ENCODE data around the gene TRAPPC10.

TRAPPC10 gene

DNA sequence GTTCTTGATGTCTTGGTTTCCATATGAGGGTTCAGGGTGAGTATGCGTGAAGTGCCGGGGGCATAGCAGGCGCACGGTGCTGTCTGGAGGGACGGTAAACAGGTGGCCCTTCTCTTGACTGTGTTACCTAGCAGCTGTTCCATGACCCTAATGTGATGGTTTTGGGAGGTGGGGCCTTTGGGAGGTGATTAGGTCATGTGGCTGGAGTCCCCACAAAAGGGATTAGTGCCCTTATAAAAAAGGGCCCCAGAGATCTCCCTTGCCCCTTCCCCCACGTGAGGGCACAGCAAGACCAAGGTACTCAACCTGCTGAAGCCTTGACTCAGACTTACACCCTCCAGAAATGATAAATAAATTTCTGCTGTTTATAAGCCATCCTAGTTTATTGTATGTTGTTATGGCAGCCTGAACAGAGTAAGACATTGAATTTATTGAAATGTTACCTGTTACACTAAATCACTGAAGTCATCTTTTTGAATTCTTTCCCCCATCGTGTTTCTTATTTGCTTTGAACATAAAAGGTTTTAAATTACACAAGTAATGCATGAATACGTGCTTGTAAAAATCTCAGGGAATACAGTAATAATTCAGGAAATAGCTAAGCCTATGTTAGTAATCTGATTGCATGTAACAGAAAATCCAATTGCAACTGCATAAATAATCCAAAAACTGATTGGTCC is 15.6 kb downstream of the TRAPPC10 start:
- peak overlapping the region; percentile 77 for H3K27ac Mint-ChIP-seq
- peaks cover 56% of the 10 kb centered on the region for H3K4me1 Mint-ChIP-seq
- H3K9me3 Mint-ChIP-seq = no peaks in the 10 kb centered on the region
- DNase-seq (ENCODE audit: low spot score in 2 of 2) (no peak), ATAC-seq (no peak)
- H3K36me3 Mint-ChIP-seq = peaks cover 40% of the 10 kb centered on the region
- no peak overlapping the region for H3K4me3 Mint-ChIP-seq

- Mint-ChIP-seq H3K4me1 (peaks cover 54% of the 10 kb centered on the region), H3K9me3 (no peaks in the 10 kb centered on the region), H3K27ac (peak overlapping the region; percentile 77), H3K36me3 (peaks cover 40% of the 10 kb centered on the region), H3K4me3 (no peak overlapping the region)
- no peak for DNase-seq (ENCODE audit: low spot score in 2 of 2)
- ATAC-seq = no peak
These were observed 16.2 kb downstream of the TRAPPC10 start for GRCh38 chr21:44028287-44028659.

GRCh38 chr21:44029460-44030087 is 17.5 kb downstream of the TRAPPC10 start:
- no peak overlapping the region for H3K4me3 Mint-ChIP-seq
- H3K27ac Mint-ChIP-seq = peak overlapping the region; percentile 53
- ATAC-seq = no peak

DNA sequence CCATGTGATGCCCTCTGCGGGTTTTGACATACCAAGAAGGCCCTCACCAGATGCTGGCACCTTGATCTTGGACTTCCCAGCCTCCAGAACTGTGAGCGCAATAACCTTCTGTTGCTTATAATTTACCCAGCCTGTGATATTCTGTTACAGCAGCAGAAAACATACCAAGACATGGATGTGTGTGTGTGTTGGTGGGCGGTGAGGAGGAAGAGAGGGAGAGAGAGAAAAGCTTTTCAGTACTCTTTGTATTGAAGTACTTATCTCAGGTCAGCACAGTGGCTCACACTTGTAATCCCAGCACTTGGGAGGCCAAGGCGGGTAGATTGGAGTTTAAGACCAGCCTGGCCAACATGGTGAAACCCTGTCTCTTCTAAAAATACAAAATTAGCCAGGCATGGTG is 23.1 kb downstream of the TRAPPC10 start:
- H3K27ac Mint-ChIP-seq = peak overlapping the region; percentile 62
- ATAC-seq = no peak
- DNase-seq (ENCODE audit: low spot score in 2 of 2) = no peak

More at GRCh38 chr21:44029460-44030087, 17.5 kb downstream of the TRAPPC10 start:
- Mint-ChIP-seq H3K36me3 (peaks cover 51% of the 10 kb centered on the region), H3K4me1 (peaks cover 51% of the 10 kb centered on the region), H3K9me3 (no peaks in the 10 kb centered on the region)
- DNase-seq (ENCODE audit: low spot score in 2 of 2) = no peak

GRCh38 chr21:44038063-44038462 is 26.0 kb downstream of the TRAPPC10 start:
- no peak overlapping the region for H3K4me3 Mint-ChIP-seq
- no peaks in the 10 kb centered on the region for H3K9me3 Mint-ChIP-seq
- ATAC-seq (no peak), DNase-seq (ENCODE audit: low spot score in 2 of 2) (no peak)
- peak overlapping the region; percentile 61 for H3K27ac Mint-ChIP-seq
- H3K36me3 Mint-ChIP-seq = peaks cover 96% of the 10 kb centered on the region
- H3K4me1 Mint-ChIP-seq = peaks cover 17% of the 10 kb centered on the region

More for the DNA sequence above, 23.1 kb downstream of the TRAPPC10 start:
- no peak overlapping the region for H3K4me3 Mint-ChIP-seq
- H3K4me1 Mint-ChIP-seq = peaks cover 23% of the 10 kb centered on the region
- H3K9me3 Mint-ChIP-seq = no peaks in the 10 kb centered on the region
- peaks cover 90% of the 10 kb centered on the region for H3K36me3 Mint-ChIP-seq

GRCh38 chr21:44039828-44040227 is 27.7 kb downstream of the TRAPPC10 start:
- ATAC-seq (peak; percentile 72), DNase-seq (ENCODE audit: low spot score in 2 of 2) (no peak)
- peaks cover 17% of the 10 kb centered on the region for H3K4me1 Mint-ChIP-seq
- H3K4me3 Mint-ChIP-seq = no peak overlapping the region
- H3K9me3 Mint-ChIP-seq = no peaks in the 10 kb centered on the region
- H3K27ac Mint-ChIP-seq = peak overlapping the region; percentile 9
- peaks cover 97% of the 10 kb centered on the region for H3K36me3 Mint-ChIP-seq

DNA sequence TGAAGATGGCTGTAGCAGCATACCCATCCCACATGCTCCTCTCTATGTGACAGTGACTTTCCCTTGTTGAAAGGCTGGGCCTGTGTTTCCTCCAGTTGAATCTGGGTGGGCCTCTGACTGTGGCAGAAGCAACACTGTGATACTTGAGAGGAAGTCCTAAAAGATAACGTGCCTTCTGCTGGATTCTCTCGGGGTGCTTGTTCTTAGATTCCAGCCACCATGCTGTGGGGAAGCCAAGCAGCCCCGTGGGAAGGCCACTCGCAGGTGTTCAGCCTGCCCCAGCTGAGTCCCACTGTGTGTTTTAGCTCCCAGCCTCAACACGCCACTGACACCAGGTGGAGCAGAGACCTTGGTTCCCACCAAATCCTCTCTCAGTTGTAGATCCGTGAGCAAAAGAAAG is 31.5 kb downstream of the TRAPPC10 start:
- Mint-ChIP-seq H3K4me1 (peaks cover 18% of the 10 kb centered on the region), H3K27ac (peak overlapping the region; percentile 74), H3K4me3 (no peak overlapping the region), H3K9me3 (no peaks in the 10 kb centered on the region), H3K36me3 (peaks cover 94% of the 10 kb centered on the region)
- ATAC-seq (no peak), DNase-seq (ENCODE audit: low spot score in 2 of 2) (no peak)

DNA sequence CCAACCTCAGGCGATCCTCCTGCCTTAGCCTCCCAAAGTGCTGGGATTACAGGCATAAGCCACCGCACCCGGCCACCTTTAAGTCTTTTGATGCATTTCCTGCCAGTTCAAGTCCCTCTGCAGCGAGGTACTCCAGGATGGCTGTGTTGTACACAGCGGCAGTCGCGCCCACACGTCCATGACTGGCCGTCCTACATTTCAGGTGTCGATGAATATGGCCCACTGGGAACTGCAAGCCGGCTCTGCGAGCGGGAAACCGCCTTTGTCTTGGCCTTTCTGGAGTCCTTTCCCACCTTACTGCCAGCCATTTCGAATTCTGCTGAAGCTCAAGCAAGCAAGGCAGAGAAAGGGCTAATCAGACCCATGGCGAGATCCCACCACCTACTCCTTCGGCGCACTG is 34.6 kb downstream of the TRAPPC10 start:
- Mint-ChIP-seq H3K9me3 (no peaks in the 10 kb centered on the region), H3K4me3 (no peak overlapping the region), H3K27ac (no peak overlapping the region), H3K4me1 (peaks cover 31% of the 10 kb centered on the region), H3K36me3 (peaks cover 76% of the 10 kb centered on the region)
- ATAC-seq = no peak
- DNase-seq (ENCODE audit: low spot score in 2 of 2) = no peak

DNA sequence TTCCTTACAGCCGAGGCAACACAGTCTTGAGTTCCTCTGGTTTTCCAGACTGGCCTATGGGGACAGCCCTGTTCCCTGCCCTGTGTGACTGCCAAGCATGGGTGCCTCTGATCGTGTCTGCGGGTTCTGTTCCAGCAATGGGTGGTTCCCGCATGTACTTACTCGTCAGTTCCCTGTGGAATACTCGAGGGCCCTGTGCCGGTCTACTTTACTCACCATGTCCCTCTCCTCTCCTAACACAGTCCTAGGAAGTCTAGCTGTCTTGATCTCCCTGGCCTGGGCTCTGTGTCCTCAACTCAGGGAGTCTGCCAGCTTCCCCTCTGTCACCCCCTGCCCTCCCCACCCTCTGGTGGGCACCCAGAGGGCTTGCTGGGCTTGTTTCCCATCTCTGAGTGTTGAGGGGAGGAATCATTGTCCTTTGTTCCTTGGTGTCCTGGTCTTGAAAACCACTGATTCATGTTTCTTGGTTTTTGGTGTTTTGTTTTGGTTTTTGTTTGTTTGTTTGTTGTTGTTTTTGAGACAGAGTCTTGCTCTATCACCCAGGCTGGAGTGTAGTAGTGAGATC is 36.0 kb downstream of the TRAPPC10 start:
- ATAC-seq (no peak), DNase-seq (ENCODE audit: low spot score in 2 of 2) (no peak)
- Mint-ChIP-seq H3K36me3 (peaks cover 78% of the 10 kb centered on the region), H3K4me1 (peaks cover 36% of the 10 kb centered on the region), H3K9me3 (no peaks in the 10 kb centered on the region), H3K4me3 (no peak overlapping the region), H3K27ac (peak overlapping the region; percentile 54)

GRCh38 chr21:44049182-44049581 is 37.1 kb downstream of the TRAPPC10 start:
- Mint-ChIP-seq H3K4me1 (peaks cover 31% of the 10 kb centered on the region), H3K4me3 (no peak overlapping the region)

GRCh38 chr21:44049606-44050005 is 37.5 kb downstream of the TRAPPC10 start:
- DNase-seq (ENCODE audit: low spot score in 2 of 2) (no peak), ATAC-seq (no peak)
- no peaks in the 10 kb centered on the region for H3K9me3 Mint-ChIP-seq
- peak overlapping the region; percentile 95 for H3K27ac Mint-ChIP-seq
- H3K4me3 Mint-ChIP-seq = no peak overlapping the region
- H3K36me3 Mint-ChIP-seq = peaks cover 77% of the 10 kb centered on the region
- peaks cover 33% of the 10 kb centered on the region for H3K4me1 Mint-ChIP-seq

More at GRCh38 chr21:44049182-44049581, 37.1 kb downstream of the TRAPPC10 start:
- no peaks in the 10 kb centered on the region for H3K9me3 Mint-ChIP-seq
- peaks cover 77% of the 10 kb centered on the region for H3K36me3 Mint-ChIP-seq
- ATAC-seq = no peak
- DNase-seq (ENCODE audit: low spot score in 2 of 2) = no peak
- H3K27ac Mint-ChIP-seq = peak overlapping the region; percentile 95

DNA sequence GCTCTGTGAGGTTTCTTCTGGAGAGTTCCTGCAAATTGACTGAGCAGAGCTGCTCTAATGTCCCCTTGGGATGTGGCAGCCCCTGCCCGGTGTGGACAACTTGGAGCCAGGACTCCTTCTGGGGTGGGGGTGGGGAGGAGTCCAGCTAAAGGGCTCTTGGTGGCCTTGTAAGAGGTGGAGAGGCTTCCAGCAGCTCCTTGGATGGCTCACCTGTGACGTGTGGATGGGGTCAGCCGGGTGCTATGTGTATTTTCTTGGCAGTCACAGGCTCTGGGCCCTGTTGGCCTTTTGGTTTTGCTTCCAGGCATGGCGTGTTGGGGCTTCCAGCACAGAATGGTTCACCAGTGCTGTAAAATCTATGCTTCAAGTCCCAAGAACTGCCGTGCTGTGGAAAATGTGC is 38.2 kb downstream of the TRAPPC10 start:
- peaks cover 38% of the 10 kb centered on the region for H3K4me1 Mint-ChIP-seq
- peaks cover 77% of the 10 kb centered on the region for H3K36me3 Mint-ChIP-seq
- peak overlapping the region; percentile 95 for H3K27ac Mint-ChIP-seq
- H3K4me3 Mint-ChIP-seq = no peak overlapping the region
- H3K9me3 Mint-ChIP-seq = no peaks in the 10 kb centered on the region
- ATAC-seq (no peak), DNase-seq (ENCODE audit: low spot score in 2 of 2) (no peak)

DNA sequence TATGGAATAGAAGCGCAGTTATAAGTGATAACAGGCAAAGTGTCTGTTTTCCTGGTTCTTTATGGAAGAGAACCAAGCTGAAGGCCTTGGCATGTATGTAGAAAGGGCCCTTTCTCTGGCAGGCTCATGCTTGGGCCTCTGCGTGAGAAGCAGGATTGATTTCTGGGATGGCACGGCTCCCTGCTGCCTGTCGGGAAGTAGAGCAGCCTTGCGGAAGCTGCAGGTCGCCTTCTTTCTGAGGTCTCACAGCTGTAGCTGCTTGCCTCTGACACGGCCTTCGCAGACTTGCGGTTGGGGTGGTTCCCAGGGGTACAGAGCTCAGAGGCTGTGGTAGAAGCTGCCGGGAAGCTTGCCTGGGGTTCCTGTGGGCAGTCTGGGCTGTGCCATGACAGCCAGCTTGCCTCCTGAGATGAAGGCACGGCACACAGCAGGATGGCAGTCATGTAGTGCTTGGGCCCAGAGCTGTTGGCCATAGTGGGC is 39.4 kb downstream of the TRAPPC10 start:
- peaks cover 77% of the 10 kb centered on the region for H3K36me3 Mint-ChIP-seq
- peaks cover 42% of the 10 kb centered on the region for H3K4me1 Mint-ChIP-seq
- DNase-seq (ENCODE audit: low spot score in 2 of 2) (no peak), ATAC-seq (no peak)
- no peak overlapping the region for H3K4me3 Mint-ChIP-seq
- peak overlapping the region; percentile 50 for H3K27ac Mint-ChIP-seq
- H3K9me3 Mint-ChIP-seq = no peaks in the 10 kb centered on the region

GRCh38 chr21:44052071-44052829 is 40.1 kb downstream of the TRAPPC10 start:
- H3K36me3 Mint-ChIP-seq = peaks cover 77% of the 10 kb centered on the region
- H3K27ac Mint-ChIP-seq = peak overlapping the region; percentile 50
- DNase-seq (ENCODE audit: low spot score in 2 of 2) (no peak), ATAC-seq (no peak)
- H3K9me3 Mint-ChIP-seq = no peaks in the 10 kb centered on the region
- peaks cover 49% of the 10 kb centered on the region for H3K4me1 Mint-ChIP-seq
- no peak overlapping the region for H3K4me3 Mint-ChIP-seq

- DNase-seq (ENCODE audit: low spot score in 2 of 2) (no peak), ATAC-seq (no peak)
- peaks cover 47% of the 10 kb centered on the region for H3K4me1 Mint-ChIP-seq
- H3K36me3 Mint-ChIP-seq = peaks cover 77% of the 10 kb centered on the region
- no peak overlapping the region for H3K27ac Mint-ChIP-seq
- H3K9me3 Mint-ChIP-seq = no peaks in the 10 kb centered on the region
- no peak overlapping the region for H3K4me3 Mint-ChIP-seq
These were observed 40.7 kb downstream of the TRAPPC10 start for GRCh38 chr21:44052830-44053226.

Measured in stimulated activated effector memory CD8-positive, alpha-beta T cell treated with anti-CD3 and anti-CD28 coated beads, Interleukin-12 subunit alpha, Interleukin-12 subunit beta, amount 100 ng/mL, for 72 hours (primary cell).